Islet of Langerhans (tissue), 1 donor: Measurements from ENCODE around the gene COL4A1.

Experiments
- FAIRE-seq: peaks from one replicate; lab custom pipeline; 2011; peaks lifted over from hg19 to GRCh38; lab: Jason Lieb, UNC

COL4A1 gene

DNA sequence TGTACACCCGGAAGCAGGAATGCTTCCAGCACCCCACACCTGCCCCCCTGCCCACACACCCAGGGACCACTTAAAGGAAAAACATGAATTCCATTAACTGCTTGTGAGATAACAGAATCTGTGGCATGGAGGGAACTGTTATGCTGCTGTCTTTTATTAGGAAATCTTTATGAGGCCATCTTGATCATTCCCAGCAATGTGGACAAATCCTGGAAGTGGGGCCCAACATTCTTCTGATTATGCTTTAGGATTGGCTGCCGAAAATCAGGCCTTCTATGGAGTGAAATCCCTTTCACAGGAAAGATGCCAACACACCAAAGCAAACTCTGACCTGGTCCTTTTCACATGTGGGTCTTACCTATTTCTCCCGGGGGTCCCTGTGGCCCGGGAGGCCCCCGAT is 114.5 kb downstream of the COL4A1 start:
- FAIRE-seq = no peak

DNA sequence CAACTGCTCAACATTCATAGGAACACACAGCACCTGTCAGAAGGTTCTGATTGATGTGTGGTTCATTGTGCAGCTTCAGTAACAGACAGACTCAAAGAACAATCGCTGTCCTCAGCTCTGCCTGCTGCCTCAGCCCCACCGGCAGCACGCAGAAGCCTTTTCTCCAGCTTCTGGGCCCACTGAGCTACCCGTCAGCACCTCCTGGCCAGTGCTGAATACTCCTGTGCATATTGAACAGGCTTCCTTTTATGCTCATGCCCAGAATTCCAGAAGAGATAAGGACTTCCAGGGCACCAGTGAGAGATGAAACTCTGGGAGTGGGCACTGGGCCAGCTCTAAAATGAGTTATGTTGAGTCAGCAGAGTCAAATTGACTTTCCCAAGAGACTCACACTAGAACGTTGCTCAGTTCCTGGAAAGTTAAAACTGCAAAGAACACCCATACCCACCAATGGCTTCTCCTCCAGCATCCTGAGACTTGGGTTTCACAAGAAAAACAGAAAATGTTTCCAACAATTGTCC is 119.3 kb downstream of the COL4A1 start:
- FAIRE-seq = no peak

DNA sequence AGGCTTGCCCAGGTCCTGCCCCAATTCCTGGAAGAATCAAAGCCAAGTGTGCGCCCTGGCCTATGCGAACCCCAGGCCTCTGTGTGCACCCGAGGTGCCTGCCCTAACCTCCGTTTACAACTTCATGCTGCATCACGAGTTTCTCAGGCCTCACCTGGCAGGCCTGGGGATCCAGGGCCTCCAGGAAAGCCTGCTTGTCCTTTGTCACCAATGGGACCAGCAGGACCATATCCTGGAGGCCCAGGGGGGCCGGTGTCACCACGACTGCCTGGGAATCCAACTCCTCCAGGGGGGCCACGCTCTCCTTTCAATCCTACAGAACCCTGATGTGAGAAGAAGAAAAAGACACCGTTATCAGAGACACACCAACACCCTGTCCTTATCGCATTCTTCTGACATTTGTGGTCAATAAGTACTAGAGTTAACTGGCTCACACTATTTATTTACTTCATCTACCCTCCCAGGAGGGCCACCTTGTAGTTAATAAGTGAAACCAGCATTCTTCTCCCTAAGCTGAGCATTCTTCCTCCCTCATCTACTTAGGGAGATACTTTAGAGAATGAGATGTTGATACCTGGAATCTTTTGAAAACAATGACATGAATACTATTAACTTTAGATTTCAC is 120.6 kb downstream of the COL4A1 start:
- no peak for FAIRE-seq

DNA sequence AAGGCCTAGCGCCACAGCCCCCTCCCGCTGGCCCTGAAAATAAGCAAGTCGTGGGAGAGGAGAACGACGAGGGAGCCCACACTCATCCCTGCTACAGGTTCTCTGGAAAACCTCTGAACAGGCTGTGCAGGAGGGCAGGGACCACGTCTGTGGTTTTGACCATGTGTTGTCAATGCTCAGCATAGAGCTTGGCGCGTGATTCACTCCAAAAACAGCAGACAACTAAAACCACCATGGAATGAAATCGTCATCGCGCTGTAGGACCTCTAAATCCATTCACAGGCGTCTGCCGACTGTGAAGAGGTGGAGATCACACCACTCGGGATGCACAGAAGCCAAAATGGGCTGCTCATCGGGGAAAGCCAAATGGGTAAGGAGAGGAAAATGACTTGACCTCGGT is 121.3 kb downstream of the COL4A1 start:
- FAIRE-seq = no peak

DNA sequence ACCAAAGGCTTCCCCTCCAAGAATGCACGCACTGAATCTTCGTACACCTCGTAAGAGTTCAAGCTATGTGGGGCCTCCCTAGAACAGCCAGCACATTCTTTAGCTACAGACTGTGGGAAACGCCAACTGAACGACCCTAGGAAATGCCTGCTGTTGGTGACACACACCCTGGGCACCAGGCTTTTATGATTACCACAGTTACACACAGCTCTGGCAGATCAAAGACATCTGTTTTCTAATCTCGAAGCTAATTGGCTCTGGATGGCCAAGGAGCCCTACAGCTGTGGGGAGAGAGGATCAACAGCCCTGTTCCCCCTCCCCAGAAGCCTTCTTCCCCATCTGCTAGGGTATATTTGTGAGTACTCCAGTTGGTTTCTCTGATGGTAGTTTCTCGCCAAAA is 123.0 kb downstream of the COL4A1 start:
- no peak for FAIRE-seq

- no peak for FAIRE-seq
These were observed 124.5 kb downstream of the COL4A1 start for GRCh38 chr13:110182461-110182860.

- no peak for FAIRE-seq
These were observed 125.0 kb downstream of the COL4A1 start for GRCh38 chr13:110182003-110182402.

GRCh38 chr13:110179857-110180147 is 127.2 kb downstream of the COL4A1 start:
- peak; percentile 99 for FAIRE-seq

DNA sequence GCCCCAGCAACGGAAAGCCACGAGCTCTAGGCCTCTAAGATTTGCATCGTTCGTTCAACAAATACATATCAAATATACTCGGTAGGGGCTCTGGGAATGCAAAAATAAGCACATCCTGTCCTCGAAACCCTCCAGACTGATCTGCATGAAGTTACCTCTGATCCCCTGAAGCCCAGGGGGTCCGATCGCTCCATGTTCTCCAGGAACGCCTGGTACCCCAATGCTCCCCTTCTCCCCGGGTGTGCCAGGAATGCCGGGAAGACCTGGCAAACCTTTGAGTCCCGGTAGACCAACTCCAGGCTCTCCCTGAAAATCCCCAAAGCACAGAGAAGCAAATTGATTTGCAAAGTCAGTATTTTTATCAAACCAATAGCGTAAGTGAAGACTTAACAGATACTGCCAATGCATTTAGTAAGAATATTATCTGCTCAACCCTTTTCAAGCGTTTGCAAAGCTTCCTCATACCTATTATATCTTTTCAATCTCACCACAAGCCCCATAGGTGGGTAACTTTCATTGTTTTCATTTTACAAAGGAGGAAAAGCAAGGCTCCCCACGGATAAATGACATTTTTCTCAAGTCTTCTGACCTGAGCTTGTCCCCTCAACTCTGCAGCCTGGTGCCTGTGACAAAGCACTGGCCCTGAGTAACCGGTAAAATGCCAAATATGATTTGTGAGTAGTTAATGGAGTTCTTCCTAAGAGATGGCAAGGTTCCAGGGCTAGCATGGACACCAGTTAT is 127.7 kb downstream of the COL4A1 start:
- FAIRE-seq = no peak

- no peak for FAIRE-seq
These were observed 129.2 kb downstream of the COL4A1 start for GRCh38 chr13:110177790-110178189.

DNA sequence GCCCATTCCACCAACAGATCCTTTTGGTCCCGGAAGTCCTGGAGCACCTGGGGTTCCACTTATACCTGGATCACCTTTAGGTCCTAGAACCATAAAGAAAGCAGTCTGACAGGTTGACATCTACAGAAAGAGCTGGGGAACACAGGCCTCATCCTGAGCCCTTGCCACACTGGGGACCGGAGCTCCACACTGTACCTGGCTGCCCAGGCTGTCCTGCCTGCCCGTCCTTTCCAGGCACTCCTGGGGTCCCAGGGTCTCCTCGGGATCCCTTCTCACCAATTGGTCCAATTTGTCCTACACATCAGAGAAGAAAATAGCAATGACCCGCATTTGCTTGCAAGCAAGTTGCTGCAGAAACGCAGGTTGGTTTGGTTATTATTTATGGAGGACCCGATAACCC is 130.5 kb downstream of the COL4A1 start:
- FAIRE-seq = no peak

DNA sequence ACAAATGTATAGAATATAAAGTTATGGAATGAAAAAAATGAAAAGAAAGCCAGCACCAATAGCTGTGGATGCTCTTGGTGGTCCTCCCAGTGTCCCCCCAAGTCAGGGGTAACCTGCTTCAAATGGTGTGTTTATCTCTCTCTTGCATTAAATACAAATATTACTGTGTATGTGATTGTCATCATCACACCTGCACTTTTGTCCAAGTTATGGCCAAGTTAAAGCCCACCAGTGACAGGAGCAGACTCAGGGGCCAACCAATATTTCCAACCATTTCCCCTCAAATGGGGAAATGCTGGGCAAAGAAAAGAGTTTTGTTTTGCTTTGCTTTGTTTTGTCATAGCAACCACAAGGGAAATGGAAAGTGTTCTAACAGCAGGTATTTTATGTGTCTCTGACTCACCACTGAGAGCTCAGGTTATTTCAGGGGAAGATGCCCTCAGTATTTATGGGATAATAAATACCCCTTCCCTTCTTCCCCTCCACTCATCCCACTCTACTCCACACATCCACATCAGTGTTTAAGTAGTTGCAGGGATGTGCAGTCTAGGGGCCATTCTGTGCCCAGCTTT is 133.6 kb downstream of the COL4A1 start:
- no peak for FAIRE-seq

GRCh38 chr13:110170882-110171281 is 136.1 kb downstream of the COL4A1 start:
- no peak for FAIRE-seq

DNA sequence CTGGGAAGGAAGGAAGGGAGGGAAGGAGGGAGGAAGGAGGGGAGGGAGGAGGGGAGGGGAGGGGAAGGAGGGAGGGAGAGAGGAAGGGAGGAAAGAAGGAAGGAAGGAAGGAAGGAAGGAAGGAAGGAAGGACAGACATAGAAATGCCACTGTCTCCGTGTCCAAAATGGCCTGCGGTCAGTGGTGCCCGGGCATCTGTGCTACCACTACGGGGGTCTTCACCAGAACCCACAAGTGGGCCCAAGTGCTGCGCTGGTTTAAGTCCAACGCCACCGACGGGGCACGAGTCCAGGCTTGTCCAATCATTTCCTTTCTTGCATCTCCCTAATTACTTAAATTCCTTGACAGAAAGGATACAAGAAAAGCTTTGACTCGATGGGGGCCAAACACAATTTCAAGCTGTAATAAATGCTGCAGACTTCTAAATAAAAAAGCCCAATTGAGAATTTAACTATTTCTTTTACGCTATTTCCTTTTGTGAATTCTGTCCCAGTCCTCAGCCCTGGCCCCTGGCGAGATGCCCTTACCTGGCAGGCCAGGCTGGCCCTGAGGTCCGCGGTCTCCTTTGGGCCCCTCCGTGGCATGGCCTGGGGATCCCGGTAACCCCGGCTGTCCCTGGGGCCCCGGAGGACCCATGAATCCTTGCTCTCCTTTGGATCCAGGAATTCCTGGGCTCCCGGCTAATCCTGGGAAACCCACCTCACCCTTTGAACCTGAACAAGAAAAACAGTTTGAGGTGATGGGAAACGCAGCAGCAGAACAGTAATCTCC is 136.8 kb downstream of the COL4A1 start:
- FAIRE-seq = no peak

DNA sequence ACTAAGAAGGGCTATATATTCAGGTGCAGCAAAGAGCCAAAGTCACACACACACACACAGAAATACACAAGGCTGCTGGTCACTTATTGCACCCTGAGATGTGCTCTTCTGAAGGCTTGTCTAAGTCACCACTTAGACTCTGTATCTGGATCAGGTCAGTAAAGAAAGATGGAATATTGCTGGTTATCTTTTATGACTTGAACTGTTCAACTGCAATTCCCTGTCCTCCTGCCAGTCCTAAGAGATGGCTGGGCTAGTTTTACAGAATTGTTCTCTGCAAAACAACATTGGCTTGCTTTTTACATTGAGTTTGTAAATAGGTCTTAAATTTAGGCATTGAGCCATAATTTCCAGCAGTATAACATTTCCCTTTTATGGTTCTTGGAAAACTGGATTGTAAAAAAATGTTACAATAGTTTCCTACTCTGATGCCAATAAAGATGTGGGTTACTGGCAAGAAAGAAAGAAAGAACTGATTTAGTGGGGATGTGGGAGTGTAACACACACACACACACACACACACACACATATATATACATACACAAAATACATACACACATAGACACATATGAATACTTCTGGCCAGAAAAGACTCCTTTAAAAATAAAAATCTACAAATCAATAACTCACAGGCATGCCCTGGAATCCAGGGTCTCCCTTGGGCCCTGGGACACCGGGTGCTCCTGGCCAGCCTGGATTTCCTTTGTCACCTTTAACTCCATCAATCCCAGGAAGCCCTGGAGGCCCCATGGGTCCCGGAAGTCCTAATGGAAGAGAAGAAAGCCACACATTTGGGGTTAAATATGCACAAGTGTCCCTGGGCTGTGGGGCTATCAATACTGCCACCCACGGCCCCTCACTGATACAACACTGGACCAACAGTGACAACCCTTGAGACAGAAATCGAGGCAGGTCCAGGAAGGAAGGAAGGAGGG is 137.7 kb downstream of the COL4A1 start:
- no peak for FAIRE-seq

DNA sequence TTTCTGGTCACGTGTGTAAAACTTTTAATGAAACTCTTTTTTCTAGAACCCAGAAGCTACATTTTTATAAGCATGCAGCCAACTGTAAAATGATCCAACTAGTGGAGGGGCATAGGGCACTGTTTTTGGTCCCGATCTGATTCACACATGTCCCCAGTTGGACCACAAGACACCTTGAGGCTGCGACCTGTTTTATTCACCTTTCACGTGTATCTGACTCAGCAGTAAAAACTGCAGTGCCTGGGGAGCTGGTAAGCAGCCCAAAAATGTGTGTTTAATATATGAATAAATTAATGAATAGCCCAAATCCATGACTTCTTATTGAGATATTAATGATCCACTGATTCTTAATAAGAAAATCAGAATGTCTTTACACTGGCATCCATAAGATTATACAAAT is 140.4 kb downstream of the COL4A1 start:
- no peak for FAIRE-seq

DNA sequence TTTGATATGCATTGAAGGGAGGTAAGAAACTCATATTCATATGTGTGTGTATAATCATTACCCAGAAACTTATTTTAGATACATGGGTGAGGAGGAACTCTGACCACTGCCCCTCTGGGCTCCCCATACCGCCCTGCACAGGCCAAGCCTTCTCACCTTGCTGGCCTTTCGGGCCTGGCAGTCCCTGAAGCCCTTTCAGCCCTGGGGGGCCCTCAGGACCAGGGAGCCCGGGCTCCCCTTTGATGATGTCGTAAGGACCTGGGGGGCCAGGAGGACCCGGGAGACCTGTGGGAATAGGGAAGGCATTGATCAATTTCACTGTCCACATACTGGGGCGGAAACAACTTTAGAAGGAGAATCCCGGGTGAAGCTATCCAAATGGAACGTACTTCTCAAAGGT is 142.3 kb downstream of the COL4A1 start:
- no peak for FAIRE-seq

GRCh38 chr13:110162866-110163658 is 143.9 kb downstream of the COL4A1 start:
- FAIRE-seq = no peak

DNA sequence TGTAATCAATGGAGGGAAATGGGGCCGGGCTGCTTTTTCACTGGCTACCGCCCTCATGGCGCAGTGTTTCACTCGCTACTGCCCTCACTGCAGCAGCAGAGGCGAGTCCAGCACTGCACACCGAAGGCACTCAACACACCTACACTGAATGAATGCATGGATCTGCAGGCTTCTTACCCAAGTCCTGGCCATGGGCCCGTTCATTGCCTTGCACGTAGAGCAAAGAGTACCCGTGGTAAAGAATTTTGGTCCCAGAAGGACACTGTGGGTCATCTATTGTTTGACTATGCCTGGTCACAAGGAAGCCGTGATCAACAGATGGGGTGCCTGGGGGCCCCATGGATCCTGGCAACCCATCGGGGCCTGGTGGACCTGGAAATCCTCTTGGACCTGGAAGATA is 144.9 kb downstream of the COL4A1 start:
- FAIRE-seq = no peak

- FAIRE-seq = no peak
These were observed 145.7 kb downstream of the COL4A1 start for GRCh38 chr13:110161112-110161882.
